HG03432 (cell line): ENCODE data around the gene PEX14.

Experiments
- ATAC-seq: cut with Tn5 transposase; IDR thresholded peaks from one replicate; pipeline ENCODE4 v1.9.1; 2021; ENCODE audit warnings: mild to moderate bottlenecking, moderate library complexity; ENCODE audit not compliant: unreplicated experiment

Gene PEX14

GRCh38 chr1:10586125-10586524 is 111.4 kb downstream of the PEX14 start:
- no peak for ATAC-seq

GRCh38 chr1:10588640-10589039 is 113.9 kb downstream of the PEX14 start:
- ATAC-seq, result no peak

GRCh38 chr1:10589074-10589473 is 114.3 kb downstream of the PEX14 start:
- ATAC-seq, result no peak

- ATAC-seq, result no peak
These were observed 116.3 kb downstream of the PEX14 start for GRCh38 chr1:10591010-10591409.

- ATAC-seq, result no peak
These were observed 117.6 kb downstream of the PEX14 start for GRCh38 chr1:10592373-10592772.

GRCh38 chr1:10593750-10594149 is 119.0 kb downstream of the PEX14 start:
- no peak for ATAC-seq

- ATAC-seq, result no peak
These were observed 120.0 kb downstream of the PEX14 start for GRCh38 chr1:10594595-10595223.

GRCh38 chr1:10596780-10597179 is 122.0 kb downstream of the PEX14 start:
- ATAC-seq, result no peak

GRCh38 chr1:10597492-10598388 is 123.0 kb downstream of the PEX14 start:
- no peak for ATAC-seq

GRCh38 chr1:10598389-10598702 is 123.6 kb downstream of the PEX14 start:
- ATAC-seq, result no peak

- ATAC-seq, result no peak
These were observed 124.6 kb downstream of the PEX14 start for GRCh38 chr1:10599194-10599861.

- ATAC-seq, result no peak
These were observed 126.8 kb downstream of the PEX14 start for GRCh38 chr1:10601342-10602070.

GRCh38 chr1:10602936-10603335 is 128.2 kb downstream of the PEX14 start:
- ATAC-seq, result no peak

GRCh38 chr1:10604966-10605365 is 130.2 kb downstream of the PEX14 start:
- no peak for ATAC-seq

- ATAC-seq, result no peak
These were observed 131.3 kb downstream of the PEX14 start for GRCh38 chr1:10606064-10606463.

- no peak for ATAC-seq
These were observed 132.5 kb downstream of the PEX14 start for GRCh38 chr1:10607228-10607627.

- no peak for ATAC-seq
These were observed 133.9 kb downstream of the PEX14 start for GRCh38 chr1:10608690-10609089.

GRCh38 chr1:10610901-10611600 is 136.3 kb downstream of the PEX14 start:
- ATAC-seq, result no peak

GRCh38 chr1:10612436-10613160 is 137.8 kb downstream of the PEX14 start:
- no peak for ATAC-seq

GRCh38 chr1:10613340-10613739 is 138.6 kb downstream of the PEX14 start:
- ATAC-seq, result no peak
